HG03571 (cell line): ENCODE measurements around the gene MUC22.
"Not testable (repeated sequence)": the region's sequence is repeated elsewhere in the genome, so short reads cannot be mapped to it uniquely, and the experiment has no call there.

ENCODE experiments used
- ATAC-seq: cut with Tn5 transposase; IDR thresholded peaks from one replicate; pipeline ENCODE4 v1.9.1; 2021; ENCODE audit not compliant: unreplicated experiment

The MUC22 gene

DNA sequence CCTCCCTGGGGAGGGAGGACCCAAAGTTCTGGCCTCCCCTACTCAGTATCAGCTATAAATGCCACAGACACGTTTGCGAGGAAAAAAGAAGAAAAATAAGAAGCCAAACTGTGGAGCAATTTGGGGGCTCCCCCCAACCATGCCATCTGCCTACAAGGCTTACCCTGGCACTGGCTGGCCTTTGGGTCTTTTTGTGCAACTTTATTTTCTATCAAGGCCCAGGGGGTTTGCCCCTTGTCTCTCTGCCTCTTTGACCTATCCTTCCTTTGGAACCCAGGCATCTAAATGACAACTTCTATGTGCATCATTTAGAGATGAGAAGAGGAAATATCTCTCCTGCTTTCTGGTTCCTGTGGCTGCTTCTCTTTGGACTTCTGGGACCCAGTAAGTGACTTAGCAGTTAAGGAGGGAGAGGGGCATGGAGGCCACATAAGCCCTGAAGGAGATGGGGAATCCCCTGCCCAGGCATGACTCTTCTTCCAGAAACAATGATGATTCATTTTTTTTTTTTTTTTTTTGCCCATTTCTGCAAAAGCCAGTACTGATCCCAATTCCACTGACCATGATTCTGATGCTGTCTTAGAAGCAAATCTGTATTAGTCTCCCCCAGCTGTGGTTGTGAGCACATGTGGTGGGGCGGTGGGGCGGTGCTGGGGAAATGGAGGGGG is at the start of gene MUC22:
Gene MUC22 (plus strand): TSS at position 82 of the 668 bp plus-strand sequence. CDS start 233 bp downstream, at position 315.
- no peak for ATAC-seq

DNA sequence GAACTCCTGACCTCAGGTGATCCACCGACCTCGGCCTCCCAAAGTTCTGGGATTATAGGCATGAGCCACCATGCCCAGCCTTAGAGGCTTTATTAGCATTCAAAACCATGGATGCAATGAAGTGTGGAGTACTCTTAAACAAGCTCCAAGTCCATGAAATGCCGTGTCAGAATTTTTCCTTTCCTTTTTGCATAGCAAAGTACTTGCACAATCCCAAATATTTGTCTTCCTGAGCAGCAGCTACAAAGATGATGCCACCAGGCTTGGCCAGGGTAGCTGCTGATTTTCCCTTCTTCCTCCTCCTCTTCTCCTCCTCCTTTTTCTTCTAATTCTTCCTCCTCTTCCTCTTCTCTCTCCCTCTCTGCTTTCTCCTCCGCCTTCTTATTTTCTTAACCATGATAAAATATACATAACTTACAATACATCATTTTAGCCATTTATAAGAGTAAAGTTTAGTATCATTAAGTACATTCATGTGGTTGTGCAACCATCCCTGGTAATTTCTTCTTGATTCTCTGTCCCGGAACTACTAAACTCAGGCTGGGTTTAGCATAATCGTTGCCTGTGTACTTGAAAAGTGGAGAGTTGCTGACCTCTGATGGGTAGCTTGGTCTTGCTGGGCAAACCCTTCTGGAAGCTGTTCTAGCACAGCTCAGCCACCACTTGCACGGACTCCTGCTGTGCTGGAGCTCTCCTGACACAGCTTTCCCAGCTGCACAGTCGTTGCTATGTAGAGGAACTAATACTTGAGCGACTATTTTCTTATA is 49.2 kb upstream of the MUC22 start:
- no peak for ATAC-seq

- ATAC-seq = no peak
Measured at GRCh38 chr6:30962716-30963115, 47.6 kb upstream of the MUC22 start.

GRCh38 chr6:30963641-30964040 is 46.6 kb upstream of the MUC22 start:
- no peak for ATAC-seq

GRCh38 chr6:30964075-30964474 is 46.2 kb upstream of the MUC22 start:
- no peak for ATAC-seq

DNA sequence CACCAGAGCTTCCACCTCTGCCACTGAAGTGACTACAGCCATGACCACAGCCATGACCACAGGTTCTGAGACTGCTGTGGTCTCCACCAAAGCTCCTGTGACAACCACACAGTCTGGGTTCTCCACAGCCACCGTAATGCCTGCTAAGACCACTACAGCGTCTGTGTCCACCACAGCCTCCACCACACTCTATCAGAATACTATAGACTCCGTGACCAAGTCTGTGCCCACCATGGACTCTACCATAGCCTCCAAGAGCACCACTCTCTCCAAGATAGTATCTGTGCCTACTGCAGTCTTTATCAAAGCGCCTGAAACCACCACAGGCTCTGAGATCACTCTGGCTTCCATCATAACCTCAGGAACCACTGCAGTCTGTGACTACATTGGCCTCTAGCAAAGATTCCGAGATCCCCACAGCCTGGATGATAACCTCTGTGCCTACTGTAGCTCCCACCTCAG is 45.1 kb upstream of the MUC22 start:
- ATAC-seq = no peak

DNA sequence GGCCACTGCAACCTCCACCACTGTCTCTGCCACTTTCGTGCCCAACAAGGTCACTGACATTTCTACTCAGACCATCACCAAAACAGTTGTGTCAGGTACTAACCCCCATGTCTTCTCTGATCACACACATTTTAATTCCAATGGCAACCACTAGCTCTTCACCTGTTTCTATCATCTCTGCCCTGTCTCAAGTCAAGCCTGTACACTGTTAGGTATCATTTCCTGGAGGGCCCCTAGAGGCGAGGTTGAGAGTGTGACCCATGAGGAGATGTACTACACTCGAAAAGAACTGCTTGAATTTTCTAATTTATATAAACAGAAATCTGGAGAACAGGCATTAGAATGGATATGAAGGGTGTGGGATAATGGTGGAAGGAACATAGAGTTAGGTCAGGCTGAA is 44.1 kb upstream of the MUC22 start:
- no peak for ATAC-seq

DNA sequence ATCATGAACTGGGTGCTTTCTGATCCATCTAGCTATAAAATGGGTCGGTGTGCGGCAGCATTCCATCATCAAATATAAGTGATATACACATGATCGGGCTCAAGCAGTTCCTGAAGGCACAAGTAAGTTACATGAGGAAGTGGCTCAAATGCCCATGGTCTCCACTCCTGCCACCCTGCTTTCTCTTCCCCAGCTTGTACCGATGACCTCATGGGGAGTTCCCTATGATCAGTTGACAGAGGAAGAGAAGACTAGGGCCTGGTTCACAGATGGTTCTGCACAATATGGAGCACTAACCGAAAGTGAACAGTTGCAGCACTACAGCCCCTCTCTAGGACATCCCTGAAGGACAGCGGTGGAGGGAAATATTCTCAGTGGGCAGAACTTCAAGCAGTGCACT is 41.1 kb upstream of the MUC22 start:
- not testable (repeated sequence) for ATAC-seq

GRCh38 chr6:30970946-30971345 is 39.3 kb upstream of the MUC22 start:
- ATAC-seq = no peak

GRCh38 chr6:30972816-30973215 is 37.5 kb upstream of the MUC22 start:
- ATAC-seq = no peak

DNA sequence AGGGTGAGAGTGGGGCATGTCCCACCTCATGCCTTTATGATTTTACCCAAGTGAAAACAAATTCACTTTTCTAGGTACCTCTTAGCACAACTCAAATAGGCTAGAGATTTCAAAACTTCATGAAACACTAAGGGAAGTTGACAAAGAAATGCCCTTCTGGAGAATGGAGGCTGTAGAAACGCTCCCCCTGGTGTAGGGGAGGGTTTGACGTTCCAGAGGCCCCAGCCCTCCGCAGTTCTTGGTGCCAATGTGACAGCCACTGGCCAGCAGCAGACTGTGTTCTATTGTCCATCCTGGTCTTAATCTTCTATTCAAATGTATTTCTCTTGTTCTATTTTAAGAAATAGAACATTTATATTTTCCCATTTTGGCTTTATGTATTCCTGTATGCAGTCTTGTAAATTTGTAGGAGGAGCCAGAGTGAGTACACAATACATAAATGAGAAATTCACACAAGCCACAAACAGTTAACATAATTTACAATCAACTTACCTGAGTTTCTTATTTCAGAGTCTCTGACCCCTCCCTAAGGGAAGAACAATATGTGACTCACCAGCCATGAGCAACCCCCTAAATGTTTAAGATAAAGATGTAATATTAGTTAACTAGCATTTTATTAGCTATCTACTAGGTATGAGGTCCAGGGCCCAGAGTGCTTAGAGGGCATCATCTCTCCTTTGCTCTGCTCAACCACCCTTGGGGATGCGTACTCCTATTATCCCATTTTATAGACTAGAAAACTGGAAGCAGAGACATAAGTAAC is 35.6 kb upstream of the MUC22 start:
- ATAC-seq = no peak

DNA sequence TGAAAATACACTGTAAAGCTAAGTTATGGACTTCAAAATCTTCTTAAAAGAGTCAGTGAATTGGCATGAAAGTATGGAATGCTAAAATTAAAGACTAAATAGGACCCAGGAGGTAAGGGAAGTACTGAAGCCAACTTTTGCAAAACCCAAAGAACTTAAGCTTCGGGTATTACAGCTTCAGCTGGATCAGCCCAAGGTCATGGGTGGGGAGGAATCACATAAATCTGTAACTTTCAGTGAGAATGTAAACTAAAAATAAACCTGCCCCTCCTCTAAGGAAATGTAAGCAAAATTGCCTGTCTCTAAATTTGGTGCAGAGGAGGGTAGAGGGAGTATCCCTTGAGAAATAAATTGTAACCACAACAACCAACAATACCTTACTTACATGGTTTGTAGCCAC is 31.1 kb upstream of the MUC22 start:
- ATAC-seq = no peak

DNA sequence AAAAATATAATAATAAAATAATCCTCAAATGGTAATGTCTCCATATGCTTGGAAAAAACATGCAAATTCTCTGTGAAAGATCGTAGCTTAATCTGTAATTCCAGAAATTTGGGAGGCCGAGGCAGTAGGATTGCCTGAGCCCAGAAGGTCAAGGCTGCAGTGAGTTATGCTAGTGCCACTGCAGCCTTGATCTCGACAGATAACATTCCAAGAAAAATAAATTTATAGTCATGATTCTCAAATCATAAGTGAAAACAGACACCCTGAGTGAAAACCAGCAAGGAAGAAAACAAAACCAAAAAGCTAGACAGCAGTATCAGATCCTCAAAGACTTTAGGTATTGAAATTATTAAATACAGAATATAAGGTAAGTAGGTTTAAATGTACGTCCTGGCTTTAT is 30.6 kb upstream of the MUC22 start:
- no peak for ATAC-seq

DNA sequence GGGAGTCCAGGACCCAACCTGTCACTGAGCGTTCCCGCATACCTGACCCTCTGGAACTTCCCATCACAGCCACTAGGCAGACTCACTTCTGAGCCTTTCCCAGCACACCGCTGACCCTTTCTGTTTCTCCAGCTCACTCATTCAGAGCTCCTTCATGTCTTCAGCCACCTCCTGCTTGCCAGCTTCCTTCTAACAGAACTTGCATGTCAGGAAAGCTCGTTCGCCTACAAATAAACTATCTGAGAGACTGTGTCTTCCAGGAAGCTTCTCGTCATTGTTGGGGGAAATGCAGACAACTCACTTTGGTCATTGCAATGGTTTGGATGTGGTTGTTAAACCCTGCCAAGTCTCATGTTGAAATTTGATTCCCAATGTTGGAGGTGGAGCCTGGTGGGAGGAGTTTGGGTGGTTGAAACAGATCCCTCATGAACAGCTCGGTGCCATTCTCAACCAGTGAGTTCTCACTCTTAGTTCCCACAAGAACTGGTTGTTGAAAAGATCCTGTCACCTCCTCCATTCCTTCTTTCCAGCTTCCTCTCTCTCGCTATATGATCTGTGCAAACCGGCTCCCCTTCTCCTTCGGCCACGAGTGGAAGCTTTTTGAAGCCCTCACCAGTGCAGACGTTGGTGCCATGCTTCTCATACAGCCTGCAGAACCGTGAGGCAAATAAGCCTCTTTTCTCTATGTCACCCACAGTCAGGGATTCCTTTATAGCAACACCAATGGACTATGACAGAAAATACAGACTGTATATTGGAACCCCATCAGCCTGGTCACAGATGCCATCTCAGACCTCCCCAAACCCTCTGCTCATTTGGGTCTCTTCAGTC is 28.1 kb upstream of the MUC22 start:
- ATAC-seq = no peak

DNA sequence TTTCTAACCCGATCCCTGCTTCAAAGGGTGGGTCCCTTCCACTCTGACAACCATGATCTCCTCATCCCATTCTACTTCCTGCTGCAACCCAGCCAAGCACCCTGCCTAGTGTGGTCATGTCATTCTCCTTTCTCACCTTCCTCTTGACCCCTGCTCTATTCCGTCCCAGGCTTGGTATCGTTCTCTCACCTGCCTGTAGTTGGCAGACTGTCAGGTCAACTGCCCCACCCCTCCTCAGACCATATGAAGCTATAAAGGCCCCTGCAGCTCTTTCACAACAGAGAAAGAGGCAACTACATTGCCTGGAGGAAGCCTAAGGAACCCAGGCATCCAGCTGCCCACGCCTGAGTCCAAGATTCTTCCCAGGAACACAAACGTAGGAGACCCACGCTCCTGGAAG is 26.8 kb upstream of the MUC22 start, which contains the start of gene MUC21:
Gene MUC21 (plus strand): TSS at position 280 of the 400 bp plus-strand sequence. CDS start 241 bp downstream, outside the sequence.
- no peak for ATAC-seq

- no peak for ATAC-seq
Measured at GRCh38 chr6:30985490-30985889, 24.8 kb upstream of the MUC22 start.

DNA sequence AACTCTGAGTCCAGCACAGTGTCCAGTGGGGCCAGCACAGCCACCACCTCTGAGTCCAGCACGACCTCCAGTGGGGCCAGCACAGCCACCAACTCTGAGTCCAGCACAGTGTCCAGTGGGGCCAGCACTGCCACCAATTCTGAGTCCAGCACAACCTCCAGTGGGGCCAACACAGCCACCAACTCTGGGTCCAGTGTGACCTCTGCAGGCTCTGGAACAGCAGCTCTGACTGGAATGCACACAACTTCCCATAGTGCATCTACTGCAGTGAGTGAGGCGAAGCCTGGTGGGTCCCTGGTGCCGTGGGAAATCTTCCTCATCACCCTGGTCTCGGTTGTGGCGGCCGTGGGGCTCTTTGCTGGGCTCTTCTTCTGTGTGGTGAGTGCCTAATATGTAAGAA is 23.0 kb upstream of the MUC22 start:
- no peak for ATAC-seq

- no peak for ATAC-seq
Measured at GRCh38 chr6:30988209-30988825, 22.0 kb upstream of the MUC22 start.

GRCh38 chr6:30990422-30991086 is 19.7 kb upstream of the MUC22 start:
- ATAC-seq = no peak

- ATAC-seq = no peak
Measured at GRCh38 chr6:30991891-30992290, 18.4 kb upstream of the MUC22 start.
